Globus pallidus (tissue), 1 donor: ENCODE results near the gene PWWP2B.
"Not testable (repeated sequence)": the region's sequence is repeated elsewhere in the genome, so short reads cannot be mapped to it uniquely, and the experiment has no call there.

ENCODE experiments used
- DNase-seq: peaks from one replicate; pipeline ENCODE4 v3.0.0-alpha.2; 2015; ENCODE audit warnings: low spot score

PWWP2B gene

GRCh38 chr10:132433671-132434340 is 36.8 kb downstream of the PWWP2B start:
- no peak for DNase-seq

- DNase-seq, result no peak
These were observed 37.5 kb downstream of the PWWP2B start for GRCh38 chr10:132434405-132435005.

GRCh38 chr10:132435320-132435719 is 38.3 kb downstream of the PWWP2B start:
- DNase-seq, result not testable (repeated sequence)

- not testable (repeated sequence) for DNase-seq
These were observed 39.1 kb downstream of the PWWP2B start for GRCh38 chr10:132436096-132436495.

GRCh38 chr10:132436861-132437410 is 39.9 kb downstream of the PWWP2B start:
- DNase-seq, result no peak

- no peak for DNase-seq
These were observed 40.5 kb downstream of the PWWP2B start for GRCh38 chr10:132437541-132437950.

- peak; percentile 37 for DNase-seq
These were observed 41.4 kb downstream of the PWWP2B start for GRCh38 chr10:132438091-132439024.

GRCh38 chr10:132439025-132439388 is 42.0 kb downstream of the PWWP2B start:
- no peak for DNase-seq

GRCh38 chr10:132439424-132440163 is 42.6 kb downstream of the PWWP2B start:
- no peak for DNase-seq

- DNase-seq, result no peak
These were observed 44.0 kb downstream of the PWWP2B start for GRCh38 chr10:132440791-132441565.

- DNase-seq, result no peak
These were observed 45.0 kb downstream of the PWWP2B start for GRCh38 chr10:132441818-132442524.

GRCh38 chr10:132442636-132443035 is 45.6 kb downstream of the PWWP2B start:
- DNase-seq, result no peak

GRCh38 chr10:132443605-132443982 is 46.6 kb downstream of the PWWP2B start:
- no peak for DNase-seq

GRCh38 chr10:132443983-132444876 is 47.2 kb downstream of the PWWP2B start:
- no peak for DNase-seq

GRCh38 chr10:132444877-132445351 is 47.9 kb downstream of the PWWP2B start:
- DNase-seq, result no peak

- DNase-seq, result no peak
These were observed 48.7 kb downstream of the PWWP2B start for GRCh38 chr10:132445516-132446194.

- no peak for DNase-seq
These were observed 49.2 kb downstream of the PWWP2B start for GRCh38 chr10:132446195-132446581.

GRCh38 chr10:132446661-132447445 is 49.9 kb downstream of the PWWP2B start:
- no peak for DNase-seq
